Amniotic stem cell (primary cell): ENCODE results near the gene ARL8B.

ENCODE experiments used
- DNase-seq: peaks from one replicate; lab custom pipeline; 2025; lab: John Stamatoyannopoulos, UW

ARL8B gene

DNA sequence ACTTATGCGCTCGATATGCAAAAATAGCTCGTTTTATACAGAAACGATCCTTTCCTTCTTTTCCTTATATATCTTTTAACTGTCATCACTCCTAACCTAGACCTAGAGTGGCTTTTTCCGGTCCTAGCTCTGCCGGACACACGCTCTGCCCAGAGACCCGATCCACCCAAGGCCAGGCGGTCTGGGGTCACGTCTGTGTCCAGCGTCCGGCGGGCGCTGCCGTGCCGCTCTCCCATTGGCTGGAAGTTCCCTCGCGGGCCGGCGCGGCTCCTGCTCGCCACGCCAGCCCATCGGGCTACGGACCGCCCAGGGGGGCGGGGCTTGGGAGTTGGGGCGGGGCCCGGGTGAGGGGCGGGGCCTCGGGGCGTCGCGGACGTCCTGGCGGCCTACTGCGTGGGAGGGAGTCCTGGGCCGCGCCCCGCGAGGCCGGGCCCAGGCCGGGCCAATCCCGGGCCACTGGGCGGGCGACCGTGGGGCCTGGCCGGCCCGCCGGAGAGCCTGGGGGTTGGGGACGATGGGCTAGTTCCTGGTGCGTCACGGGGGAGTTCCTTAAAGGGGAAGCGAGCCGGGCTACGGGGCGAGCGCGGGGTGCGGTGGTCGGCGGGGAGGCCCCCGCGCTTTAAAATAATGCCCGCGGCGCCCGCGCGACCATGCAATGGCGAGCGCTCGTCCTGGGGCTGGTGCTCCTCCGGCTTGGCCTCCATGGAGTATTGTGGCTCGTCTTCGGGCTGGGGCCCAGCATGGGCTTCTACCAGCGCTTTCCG, 65.2 kb downstream of the ARL8B start, which contains the start of gene EDEM1:
TSS of gene EDEM1 (plus strand) at position 552 of the 764 bp plus-strand sequence. CDS start at position 651, 99 bp downstream.
- DNase-seq, result peak; percentile 89

DNA sequence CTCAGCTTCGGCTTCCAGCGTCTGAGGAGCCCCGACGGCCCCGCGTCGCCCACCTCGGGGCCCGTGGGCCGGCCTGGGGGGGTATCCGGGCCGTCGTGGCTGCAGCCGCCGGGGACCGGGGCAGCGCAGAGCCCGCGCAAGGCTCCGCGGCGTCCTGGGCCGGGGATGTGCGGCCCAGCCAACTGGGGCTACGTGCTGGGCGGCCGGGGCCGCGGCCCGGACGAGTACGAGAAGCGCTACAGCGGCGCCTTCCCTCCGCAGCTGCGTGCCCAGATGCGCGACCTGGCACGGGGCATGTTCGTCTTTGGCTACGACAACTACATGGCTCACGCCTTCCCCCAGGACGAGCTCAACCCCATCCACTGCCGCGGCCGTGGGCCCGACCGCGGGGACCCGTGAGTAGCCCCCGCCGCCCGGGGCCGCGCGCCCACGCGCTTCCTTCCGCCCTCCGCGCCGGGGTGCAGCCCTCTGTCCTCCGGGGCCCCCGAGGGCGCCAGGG, 65.9 kb downstream of the ARL8B start:
- DNase-seq, result no peak

DNA sequence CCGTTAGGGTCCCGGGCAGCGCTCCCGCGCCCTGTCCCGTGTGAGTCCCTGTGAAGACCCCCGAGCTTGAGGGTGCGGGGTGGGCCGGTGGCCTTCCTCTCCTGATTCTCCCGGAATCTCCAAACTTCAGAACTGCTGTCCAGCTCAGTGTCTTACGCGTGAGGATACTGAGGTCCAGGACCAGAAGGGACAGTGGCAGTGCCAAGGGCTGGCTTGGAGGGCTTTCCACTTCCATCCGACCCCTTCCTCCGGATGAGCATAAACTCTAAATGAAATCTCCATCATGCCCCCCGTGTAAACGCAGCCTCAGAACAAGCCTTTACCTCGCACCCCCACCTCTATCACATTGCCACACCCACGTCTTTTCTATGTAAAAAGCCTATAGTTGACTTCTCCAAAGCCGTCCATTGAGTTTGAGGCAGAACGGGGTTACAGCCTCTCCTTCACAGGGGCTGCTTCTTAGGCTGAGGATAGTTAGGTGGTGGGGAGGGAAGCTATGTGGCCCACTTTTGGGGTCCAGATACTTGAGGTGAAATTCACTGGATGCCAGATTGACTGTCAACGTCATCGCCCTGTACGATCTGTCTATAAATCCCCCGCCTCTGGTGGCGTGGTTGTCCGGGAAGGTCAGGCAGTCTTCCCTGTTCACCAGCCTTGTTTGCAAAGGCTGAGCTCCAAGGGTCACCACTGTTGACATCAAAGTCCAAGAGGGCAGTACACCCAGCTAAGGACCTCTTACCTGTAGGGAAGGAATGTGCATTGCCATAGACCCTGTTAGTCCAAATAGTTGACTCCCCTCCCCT, 66.5 kb downstream of the ARL8B start:
- no peak for DNase-seq

DNA sequence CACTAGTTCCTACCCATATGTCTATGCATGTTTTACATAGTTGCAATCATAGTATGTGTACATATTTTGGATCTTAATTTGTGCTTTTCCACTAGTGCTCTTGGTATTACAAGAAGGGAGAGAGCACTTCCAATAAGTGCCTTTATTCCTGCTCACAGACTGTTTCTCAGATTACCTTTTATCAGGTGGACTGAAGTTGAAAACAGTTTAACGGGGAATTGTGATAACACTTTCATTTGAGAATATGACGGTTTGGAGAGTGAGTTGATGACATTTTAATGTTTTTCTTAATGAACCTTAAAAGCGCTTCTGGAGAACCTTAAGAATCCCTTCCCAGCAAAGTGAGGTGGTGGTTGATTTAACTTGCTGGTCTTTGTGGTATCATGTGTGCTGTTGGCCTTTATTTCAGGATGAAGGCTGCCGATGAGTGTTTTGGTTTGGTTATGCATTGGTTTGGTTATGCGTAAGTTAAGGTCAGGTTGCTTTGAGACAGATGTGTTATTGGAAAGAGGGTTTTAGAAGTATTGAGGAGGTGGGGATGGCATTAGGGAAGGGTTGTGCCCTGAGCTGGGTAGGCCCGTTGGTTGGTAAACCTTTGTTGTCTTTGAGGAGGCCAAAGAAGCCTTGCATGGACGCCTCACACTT, 68.2 kb downstream of the ARL8B start:
- no peak for DNase-seq

DNA sequence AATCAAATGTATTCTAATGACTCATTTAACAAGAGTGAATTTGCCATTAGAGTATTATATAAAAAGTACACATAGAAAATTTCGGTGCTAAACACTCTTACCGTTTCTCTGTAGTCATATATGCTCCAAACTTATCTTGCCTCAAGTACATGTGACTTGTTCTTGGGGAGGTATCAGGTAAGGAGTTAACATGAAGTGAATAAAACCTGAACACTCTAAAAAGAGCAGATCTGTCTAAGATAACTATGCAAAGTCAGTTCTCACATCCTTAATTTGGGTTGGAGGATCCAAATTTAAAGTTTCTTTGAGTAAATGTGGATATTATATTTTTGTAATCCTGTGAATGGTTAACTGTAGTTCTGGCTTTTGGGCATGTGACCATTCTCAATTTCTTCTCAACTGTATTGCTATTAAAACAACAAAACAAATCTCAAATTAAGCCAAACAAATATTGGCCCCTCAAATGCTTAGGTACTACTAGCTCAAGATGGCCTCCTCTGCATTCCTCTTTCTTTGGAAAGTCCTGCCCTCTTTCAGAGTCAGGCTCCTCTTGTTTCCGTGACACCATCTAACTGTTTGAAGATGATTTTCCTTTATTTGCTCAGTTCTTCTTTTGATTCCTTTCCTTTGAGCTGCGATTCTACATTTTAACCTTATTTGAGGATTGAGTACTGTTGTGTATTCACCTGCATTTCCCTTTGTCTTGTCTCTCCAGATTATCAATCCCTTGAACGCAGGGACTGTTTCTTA, 69.6 kb downstream of the ARL8B start:
- DNase-seq, result no peak

DNA sequence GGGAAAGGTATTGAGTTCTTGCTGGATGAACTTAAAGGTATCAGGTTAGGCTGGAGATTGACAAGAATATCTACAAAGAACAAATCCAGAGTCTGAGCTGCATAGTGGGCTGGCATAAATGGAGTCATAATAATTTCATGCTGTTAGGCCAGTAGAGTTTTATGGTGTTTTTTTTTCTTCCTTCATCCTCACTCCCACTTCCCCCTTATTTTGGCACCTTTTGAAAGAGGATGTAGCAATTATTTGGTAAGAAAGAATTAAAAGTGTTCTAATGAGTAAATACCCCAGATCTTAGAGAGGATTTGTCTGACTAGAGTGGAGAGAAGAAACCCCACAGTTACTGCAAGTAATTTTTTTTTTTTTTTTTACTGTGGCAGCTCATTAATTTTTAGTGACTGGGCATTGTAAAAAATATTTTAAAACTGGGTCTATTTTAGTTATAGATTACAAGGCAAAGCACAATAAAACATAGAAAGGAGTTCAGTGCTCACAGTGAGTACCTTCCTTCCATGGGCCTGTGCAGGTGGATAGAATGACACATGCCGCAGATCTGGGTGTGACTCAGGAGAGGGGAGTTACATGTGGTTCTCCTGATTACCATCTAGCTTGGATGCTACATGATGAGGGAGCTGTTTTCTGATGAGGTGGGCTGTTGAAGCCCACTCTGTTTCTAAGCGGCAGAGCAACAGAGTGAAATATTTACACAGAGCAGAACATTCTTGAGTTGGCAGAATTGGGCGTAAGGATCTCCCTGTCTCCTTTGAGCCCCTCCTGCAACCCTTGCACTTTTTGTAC, 70.7 kb downstream of the ARL8B start:
- no peak for DNase-seq

DNA sequence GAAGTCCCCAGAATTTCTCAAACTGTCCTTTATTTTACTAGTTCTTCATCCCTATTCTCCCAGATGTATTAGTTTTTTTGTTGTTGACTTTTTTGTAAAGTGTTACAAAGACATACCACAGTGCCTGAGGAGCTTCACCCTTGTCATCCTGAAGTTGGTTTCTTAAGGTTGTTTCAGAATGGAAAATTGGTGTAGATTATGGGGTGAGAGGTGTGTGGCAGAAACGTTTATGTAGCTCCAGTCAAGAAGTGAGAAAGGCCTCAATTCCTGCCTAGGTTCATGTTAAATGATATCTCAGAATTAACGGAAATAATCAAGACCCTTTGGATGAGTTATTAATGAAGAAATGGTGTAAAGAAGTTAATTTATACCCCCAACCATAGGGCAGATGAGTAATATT, 72.2 kb downstream of the ARL8B start:
- DNase-seq, result no peak

DNA sequence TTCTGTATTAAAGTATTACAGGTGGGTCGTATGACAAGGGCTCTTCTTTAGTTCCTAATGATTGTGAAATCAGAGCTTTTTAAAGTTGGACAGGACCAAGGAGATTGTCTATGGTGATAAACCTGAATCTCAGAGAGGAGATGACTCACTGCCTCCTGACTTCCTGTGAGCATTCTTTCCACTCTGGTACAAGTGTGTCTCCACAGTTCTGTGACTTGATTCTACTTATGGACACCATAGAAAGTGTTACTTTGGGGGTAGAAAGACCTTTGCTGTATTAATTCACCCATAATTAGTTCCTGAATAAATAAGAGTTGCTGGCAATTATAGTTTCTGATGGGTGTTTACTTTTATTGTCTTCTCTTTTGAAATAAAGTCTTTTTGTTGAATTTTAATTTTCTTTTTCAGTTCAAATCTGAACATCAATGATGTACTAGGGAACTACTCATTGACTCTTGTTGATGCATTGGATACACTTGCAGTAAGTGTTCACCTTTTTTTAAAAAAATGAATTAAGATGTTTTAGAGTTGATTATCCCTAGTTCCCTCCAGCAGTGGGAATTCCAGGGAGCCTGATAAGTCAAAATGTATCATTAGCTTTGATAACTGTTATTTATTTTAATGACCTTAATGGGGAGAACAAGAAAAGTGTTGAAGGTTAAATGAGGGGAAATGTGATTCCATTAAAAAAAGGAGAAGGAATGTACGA, 72.9 kb downstream of the ARL8B start:
- DNase-seq, result peak; percentile 82

DNA sequence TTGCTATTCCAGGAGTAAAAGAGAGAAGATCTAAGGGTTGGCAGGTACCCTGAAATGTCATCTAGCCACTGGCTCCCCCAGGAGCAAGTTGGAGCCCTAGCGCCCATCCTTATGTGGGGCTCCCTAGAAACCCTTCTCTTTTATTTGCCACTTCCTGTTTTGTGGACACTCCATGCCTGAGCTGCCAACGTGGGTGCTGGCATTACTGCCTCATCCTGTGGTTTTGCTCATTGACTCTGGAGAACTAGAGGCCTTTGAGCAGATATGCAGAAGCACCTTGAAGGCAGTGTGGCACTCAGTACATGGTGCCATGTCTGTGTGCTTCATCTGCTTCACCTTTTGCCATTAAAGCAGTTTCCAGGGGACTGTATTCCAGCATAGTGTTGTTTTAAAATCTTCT, 73.5 kb downstream of the ARL8B start:
- no peak for DNase-seq

DNA sequence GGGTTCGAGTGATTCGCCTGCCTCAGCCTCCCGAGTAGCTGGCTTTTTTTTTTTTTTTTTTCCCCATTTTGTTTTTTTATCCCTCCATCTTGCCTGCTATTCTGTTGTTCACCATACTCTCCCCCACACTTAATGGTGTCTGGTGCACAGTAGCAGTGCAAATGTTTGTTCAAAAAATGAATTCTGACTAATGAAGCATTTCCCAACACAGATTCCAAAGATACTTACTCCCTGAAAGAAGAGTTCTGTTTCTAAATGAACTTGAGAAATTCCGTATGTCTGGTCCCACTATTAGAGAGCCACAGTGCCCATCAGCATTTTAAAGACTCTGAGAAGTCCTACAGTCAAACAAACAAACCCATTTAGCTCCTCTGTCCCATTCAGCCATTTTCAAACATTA, 74.9 kb downstream of the ARL8B start:
- DNase-seq, result no peak

DNA sequence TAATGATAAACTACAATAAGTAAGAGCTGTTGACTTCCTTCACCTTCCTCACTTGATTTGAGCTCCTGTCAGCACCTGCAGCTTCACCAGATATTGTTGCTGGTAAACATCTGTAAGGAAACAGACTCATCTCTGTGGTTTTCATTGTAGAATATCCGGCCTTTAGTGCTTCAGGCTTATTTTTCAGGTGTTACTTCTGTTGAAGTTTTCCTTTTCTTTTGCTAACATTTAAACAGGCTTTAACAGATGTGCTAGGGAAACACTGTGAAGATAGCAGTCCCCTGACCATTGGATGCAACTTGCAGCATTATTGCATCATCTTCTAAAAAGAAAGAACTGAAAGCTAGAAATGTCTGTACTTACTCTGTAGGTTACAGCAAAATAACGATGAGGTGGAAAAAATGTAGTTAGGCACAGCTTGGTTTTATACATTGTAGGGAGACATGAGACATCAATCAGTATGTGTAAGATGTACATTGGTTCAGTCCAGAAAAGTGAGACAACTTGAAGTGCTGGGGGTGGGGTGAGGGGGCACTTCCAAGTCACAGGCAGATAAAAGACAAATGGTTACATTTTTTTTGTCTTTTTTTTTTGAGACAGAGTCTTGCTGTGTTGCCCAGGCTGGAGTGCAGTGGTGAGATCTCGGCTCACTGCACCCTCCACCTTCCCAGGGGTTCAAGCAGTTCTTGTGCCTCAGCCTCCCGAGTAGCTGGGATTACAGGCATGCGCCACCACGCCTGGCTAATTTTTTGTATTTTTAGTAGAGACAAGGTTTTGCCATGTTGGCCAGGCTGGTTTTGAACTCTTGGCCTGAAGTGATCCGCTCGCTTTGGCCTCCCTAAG, 75.6 kb downstream of the ARL8B start:
- DNase-seq, result no peak

DNA sequence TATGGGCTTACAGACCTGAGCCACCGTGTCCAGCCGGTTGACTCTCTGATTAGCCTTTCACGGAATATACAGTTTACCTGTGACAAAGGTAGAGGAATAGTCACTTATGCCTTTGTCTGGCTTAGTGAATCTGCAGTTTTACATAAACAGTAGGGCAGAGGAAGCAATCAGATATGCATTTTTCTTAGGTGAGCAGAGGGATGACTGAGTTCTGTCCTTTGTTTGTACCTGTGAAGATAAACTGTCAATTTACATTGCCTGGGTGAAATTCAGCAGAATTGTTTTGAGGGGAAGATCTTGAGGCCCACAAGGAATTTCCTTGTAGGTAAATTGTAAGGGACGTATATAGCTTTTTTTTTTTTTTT, 76.2 kb downstream of the ARL8B start:
- no peak for DNase-seq

DNA sequence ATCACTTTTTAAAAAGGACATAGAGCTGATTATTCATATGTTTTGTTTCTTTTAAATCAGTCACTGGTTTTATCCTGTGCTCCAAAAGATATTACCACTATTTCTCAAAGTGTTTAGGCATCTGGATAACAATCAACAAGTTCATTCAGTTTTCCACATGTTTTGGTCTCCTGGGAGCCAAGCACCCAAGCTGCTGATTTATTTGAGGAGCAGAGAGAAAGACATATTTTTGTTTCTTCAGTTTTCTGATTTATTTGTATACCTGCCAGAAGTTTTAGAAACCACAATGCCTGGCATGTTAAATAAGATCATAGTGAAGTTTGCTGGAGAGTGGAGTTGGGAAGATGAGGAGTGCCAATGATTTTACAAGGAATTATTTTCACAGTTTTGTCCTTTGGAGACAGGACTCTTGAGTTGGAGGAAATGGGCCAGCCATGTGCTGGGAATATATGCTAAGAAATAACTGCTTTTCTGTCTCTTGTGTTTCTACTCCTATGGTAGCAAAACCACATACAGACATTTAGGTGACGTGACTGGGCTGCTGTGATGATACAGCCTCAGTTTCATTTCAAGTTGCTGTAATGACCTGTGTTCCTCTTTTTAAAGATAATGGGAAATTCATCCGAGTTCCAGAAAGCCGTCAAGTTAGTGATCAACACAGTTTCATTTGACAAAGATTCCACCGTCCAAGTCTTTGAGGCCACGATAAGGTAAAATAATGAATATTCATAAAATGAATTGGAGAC, 77.1 kb downstream of the ARL8B start:
- no peak for DNase-seq

DNA sequence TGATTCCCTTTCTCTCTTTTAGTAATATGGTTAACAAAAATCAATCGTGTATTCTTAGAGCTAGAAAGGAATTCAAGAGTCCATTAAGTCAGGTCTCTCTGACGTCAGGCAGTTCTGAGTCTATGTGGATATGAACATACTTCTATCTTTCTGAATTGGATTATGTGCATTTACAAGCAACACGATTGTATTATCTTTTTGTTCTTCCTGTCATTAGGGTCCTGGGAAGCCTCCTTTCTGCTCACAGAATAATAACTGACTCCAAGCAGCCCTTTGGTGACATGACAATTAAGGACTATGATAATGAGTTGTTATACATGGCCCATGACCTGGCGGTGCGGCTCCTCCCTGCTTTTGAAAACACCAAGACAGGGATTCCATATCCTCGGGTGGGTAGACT, 79.4 kb downstream of the ARL8B start:
- no peak for DNase-seq

DNA sequence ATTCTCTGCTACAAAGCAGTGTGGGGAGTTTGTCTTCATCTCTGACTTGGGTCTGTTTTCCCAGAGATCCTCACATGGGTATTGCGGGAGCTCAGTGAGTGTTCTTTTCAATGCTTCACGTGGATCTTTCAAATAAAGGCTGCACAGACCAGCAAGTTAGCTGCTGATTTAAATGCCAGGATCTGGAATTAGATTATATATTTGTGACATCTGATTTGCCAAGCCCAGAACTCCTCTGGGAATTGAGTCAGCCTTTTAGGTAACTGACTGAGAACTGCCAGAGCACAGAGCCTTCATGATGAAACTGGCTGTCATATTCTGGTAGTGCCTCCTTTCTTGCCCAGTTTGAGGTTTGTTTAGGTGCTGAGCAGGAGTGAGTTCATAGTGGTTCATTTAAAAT, 80.1 kb downstream of the ARL8B start:
- DNase-seq, result no peak

DNA sequence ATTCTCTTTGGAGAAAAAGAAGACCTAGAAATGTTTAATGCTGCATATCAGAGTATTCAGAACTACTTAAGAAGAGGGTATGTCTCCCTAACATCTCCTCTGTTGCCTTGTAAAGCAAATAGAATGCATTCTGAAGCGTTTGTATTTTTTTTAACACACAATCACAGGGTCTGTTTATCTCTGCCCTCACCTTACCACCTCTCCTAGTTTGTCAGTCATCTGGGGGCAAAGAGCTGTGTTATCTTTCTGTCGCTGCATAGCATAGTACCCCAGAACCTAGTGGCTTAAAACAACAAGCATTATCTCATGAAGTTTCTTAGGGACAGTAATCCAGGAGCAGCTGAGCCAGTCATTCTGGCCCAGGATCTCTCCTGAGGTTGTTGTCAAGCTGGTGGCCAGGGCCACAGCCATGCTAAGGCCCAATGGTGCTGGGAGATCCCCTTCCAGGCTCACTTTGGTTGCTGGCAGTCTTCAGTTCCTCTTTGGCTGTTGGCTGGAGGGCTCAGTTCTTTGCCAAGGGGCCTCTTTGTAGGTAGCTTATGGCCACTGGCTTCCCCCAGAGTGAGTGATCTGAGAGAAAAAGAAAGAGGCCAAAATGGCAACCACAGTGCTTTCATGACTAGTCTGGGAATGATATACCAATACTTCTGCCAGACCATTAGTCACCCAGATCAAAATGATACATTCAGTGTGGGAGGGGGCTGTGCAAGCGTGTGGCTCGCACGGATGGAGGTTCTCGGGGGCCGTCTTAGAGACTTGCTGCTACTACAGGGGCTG, 83.3 kb downstream of the ARL8B start:
- DNase-seq, result no peak

DNA sequence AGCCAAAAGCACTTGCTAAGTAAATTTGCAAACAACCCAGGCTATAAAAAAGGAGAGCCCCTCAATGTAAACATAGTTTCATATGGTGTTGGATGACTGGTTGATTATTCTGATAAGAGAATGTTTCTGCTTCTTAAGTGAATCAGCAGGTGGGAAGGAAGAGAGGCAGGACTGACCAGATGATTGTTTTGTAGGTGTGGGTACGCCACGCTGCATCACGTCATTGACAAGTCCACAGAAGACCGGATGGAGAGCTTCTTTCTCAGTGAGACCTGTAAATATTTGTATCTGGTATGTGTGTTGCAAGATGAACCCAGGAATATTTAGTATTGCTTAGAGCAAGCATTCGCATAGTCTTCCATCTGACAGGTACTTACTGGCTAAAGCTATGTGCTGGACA, 88.8 kb downstream of the ARL8B start:
- DNase-seq, result no peak
